HepG2 (cell line): ENCODE measurements around the gene NEDD8. TPM values are rescaled to one million over a fixed set of nuclear protein-coding genes. Genes with fewer than 3 reads are reported as not detected.

Experiments
- CAMTA2 ChIP-seq: sonication (generic); formaldehyde crosslinking; IDR thresholded peaks from 2 replicates; pipeline ENCODE4 v1.4.0; 2020; ENCODE audit warnings: mild to moderate bottlenecking, missing genetic modification reagents, borderline replicate concordance
- EP300 ChIP-seq, 3 experiments: sonication (generic) in 1 of 3; formaldehyde crosslinking in 1 of 3; IDR thresholded peaks; 2 replicates each; pipeline versions ENCODE4 v1.5.1 to v1.6.1; 2011 to 2020; ENCODE audit warnings: low read depth in 2 of 3, low read length in 2 of 3, borderline replicate concordance in 1 of 3, improper control_type of control experiment in 1 of 3, mild to moderate bottlenecking in 1 of 3, missing genetic modification reagents in 1 of 3, moderate library complexity in 1 of 3
- HDAC2 ChIP-seq: sonication (generic); formaldehyde crosslinking; IDR thresholded peaks from 2 replicates; pipeline ENCODE4 v1.4.0; 2020; ENCODE audit warnings: missing genetic modification reagents
- MIXL1 ChIP-seq: IDR thresholded peaks from 2 replicates; pipeline ENCODE4 v1.6.1; 2016
- PCBP2 ChIP-seq: fragments of 200-400 bp; formaldehyde crosslinking; optimal IDR thresholded peaks from 2 replicates; pipeline ENCODE3; 2018; ENCODE audit warnings: low read length, low read depth; ENCODE audit not compliant: poor library complexity, severe bottlenecking
- REXO4 ChIP-seq: sonication (generic); formaldehyde crosslinking; IDR thresholded peaks from 2 replicates; pipeline ENCODE4 v1.8.0; 2022; ENCODE audit warnings: missing genetic modification reagents, mild to moderate bottlenecking, borderline replicate concordance
- THYN1 ChIP-seq: sonication (generic); formaldehyde crosslinking; IDR thresholded peaks from 2 replicates; pipeline ENCODE4 v1.8.1; 2023; ENCODE audit warnings: low read depth, mild to moderate bottlenecking, moderate library complexity, missing genetic modification reagents, borderline replicate concordance
- ZNF629 ChIP-seq: sonication (generic); formaldehyde crosslinking; conservative IDR thresholded peaks from 2 replicates; pipeline ENCODE4 v1.5.0; 2020; ENCODE audit warnings: missing genetic modification reagents
- ZNF75D ChIP-seq: sonication (generic); formaldehyde crosslinking; IDR thresholded peaks from 2 replicates; pipeline ENCODE4 v1.8.1; 2023; ENCODE audit warnings: missing genetic modification reagents, mild to moderate bottlenecking, borderline replicate concordance
- ZNF83 ChIP-seq: sonication (generic); formaldehyde crosslinking; IDR thresholded peaks from 2 replicates; pipeline ENCODE4 v1.4.0; 2020; ENCODE audit warnings: missing genetic modification reagents, mild to moderate bottlenecking, borderline replicate concordance
- ZSCAN12 ChIP-seq: sonication (generic); formaldehyde crosslinking; IDR thresholded peaks from 2 replicates; pipeline ENCODE4 v1.9.0; 2021; ENCODE audit warnings: mild to moderate bottlenecking, missing genetic modification reagents
- polyA plus RNA-seq, 8 experiments: library from polyadenylated mRNA; depleted of rRNA in 3 of 8; stranded (reverse) in 7 of 8; unstranded in 1 of 8; fragments of >200 nt; fragmentation: Illumina TruSeq in 4 of 8; extraction: Trizol in 4 of 8; gene quantifications; 2 replicates each; pipeline versions ENCODE4 v1.2.1 to v1.2.3, GENCODE V29; 2011 to 2016; ENCODE audit warnings: low read depth in 4 of 8, missing spikeins in 1 of 8, mixed read lengths in 1 of 8; ENCODE audit not compliant: insufficient read depth in 1 of 8
- total RNA-seq, 5 experiments: library from RNA; depleted of rRNA; stranded (reverse); fragments of >200 nt; fragmentation: Illumina TruSeq; extraction: Trizol; gene quantifications; 2 replicates each; pipeline ENCODE4 v1.2.3, GENCODE V29; 2016; ENCODE audit warnings: low read depth in 1 of 5
- TF ChIP-seq, protein P1 (sequence below): sonication (generic); formaldehyde crosslinking; IDR thresholded peaks from 2 replicates; pipeline ENCODE4 v1.8.1; 2022; ENCODE audit warnings: mild to moderate bottlenecking, missing genetic modification reagents
- TF ChIP-seq, protein P2 (sequence below): sonication (generic); formaldehyde crosslinking; IDR thresholded peaks from 2 replicates; pipeline ENCODE4 v1.5.0; 2020; ENCODE audit warnings: missing genetic modification reagents
- TF ChIP-seq, protein P3 (sequence below), 2 experiments: sonication (generic) in 1 of 2; formaldehyde crosslinking in 1 of 2; IDR thresholded peaks; 2 replicates each; pipeline versions ENCODE4 v1.4.0 to v1.6.1; 2018 to 2020; ENCODE audit warnings: missing genetic modification reagents in 2 of 2, borderline replicate concordance in 1 of 2, low read depth in 1 of 2, mild to moderate bottlenecking in 1 of 2, missing biosample characterization in 1 of 2
- TF ChIP-seq, protein P4 (sequence below): sonication (generic); formaldehyde crosslinking; IDR thresholded peaks from 2 replicates; pipeline ENCODE4 v1.5.0; 2020; ENCODE audit warnings: mild to moderate bottlenecking, missing genetic modification reagents, borderline replicate concordance

The NEDD8 gene
- total and polyA plus RNA-seq, 2 of the 13 experiments (the other 11 are each of a cell fraction or from before 2014, with no cell fraction given), result 535 to 713 TPM

DNA sequence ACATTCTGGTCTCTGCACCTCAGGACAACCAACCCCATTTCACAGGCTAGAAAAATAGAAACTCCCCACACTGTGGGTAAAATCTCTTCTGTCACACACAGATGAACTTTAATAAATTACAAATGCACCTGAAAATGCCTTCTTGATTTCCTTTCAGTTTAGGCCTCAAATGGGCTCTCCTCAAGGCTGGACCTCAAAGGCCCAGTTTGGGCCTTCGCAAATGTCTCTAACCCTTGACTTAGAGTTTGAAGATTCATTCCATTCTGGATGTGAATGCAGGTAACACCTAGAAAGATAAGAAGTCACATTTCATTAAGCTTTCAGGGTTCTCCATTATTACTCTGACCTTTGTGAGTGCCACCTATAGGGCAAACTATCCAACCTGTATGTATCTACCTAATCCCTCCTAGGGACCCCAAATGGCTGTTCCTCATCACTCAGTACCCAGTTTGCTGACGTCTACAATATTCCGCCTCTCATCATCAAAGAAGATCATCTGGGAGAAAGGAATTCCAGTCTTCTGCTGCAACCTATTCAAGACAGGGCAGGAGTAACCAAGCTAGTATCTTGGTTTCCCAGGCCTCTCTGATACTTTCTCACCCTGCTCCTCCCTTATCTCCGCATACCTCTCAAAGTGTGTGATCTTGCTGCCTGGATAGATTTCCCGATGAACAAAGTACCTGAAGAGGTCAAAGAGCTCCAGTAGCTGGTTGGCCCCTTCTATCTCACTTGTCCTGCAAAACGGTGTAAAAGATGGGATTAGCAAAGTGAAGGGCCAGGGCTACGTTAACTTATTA is 18.1 kb downstream of the NEDD8 start (continued):
- TF ChIP-seq THYN1 (no peak), ZNF83 (CRISPR knock-in tag) (no peak), REXO4 (CRISPR knock-in tag) (no peak), EP300 (IDR thresholded peaks at IDR 0.05; ENCODE audit: low read depth in 2 of 2, low read length in 2 of 2) (no peak), EP300 (CRISPR knock-in tag; IDR thresholded peaks at IDR 0.05; ENCODE audit: borderline replicate concordance) (peak; percentile 38), ZNF629 (CRISPR knock-in tag) (0 out of 2 replicates have a peak, but pooled peaks have one; percentile 0), PCBP2 (no peak), MIXL1 (CRISPR knock-in tag) (0 out of 2 replicates have a peak, but pooled peaks have one; percentile 9), HDAC2 (no peak), ZNF75D (peak; percentile 85; the same call in 1 of the 2 replicates), CAMTA2 (CRISPR knock-in tag) (no peak), ZSCAN12 (CRISPR knock-in tag) (0 out of 2 replicates have a peak, but pooled peaks have one; percentile 37)
- TF ChIP-seq, protein P1, sequence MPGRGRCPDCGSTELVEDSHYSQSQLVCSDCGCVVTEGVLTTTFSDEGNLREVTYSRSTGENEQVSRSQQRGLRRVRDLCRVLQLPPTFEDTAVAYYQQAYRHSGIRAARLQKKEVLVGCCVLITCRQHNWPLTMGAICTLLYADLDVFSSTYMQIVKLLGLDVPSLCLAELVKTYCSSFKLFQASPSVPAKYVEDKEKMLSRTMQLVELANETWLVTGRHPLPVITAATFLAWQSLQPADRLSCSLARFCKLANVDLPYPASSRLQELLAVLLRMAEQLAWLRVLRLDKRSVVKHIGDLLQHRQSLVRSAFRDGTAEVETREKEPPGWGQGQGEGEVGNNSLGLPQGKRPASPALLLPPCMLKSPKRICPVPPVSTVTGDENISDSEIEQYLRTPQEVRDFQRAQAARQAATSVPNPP (CRISPR knock-in tag), result no peak
- TF ChIP-seq, protein P2, sequence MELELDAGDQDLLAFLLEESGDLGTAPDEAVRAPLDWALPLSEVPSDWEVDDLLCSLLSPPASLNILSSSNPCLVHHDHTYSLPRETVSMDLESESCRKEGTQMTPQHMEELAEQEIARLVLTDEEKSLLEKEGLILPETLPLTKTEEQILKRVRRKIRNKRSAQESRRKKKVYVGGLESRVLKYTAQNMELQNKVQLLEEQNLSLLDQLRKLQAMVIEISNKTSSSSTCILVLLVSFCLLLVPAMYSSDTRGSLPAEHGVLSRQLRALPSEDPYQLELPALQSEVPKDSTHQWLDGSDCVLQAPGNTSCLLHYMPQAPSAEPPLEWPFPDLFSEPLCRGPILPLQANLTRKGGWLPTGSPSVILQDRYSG (CRISPR knock-in tag), result 0 out of 2 replicates have a peak, but pooled peaks have one; percentile 0
- TF ChIP-seq, protein P3, sequence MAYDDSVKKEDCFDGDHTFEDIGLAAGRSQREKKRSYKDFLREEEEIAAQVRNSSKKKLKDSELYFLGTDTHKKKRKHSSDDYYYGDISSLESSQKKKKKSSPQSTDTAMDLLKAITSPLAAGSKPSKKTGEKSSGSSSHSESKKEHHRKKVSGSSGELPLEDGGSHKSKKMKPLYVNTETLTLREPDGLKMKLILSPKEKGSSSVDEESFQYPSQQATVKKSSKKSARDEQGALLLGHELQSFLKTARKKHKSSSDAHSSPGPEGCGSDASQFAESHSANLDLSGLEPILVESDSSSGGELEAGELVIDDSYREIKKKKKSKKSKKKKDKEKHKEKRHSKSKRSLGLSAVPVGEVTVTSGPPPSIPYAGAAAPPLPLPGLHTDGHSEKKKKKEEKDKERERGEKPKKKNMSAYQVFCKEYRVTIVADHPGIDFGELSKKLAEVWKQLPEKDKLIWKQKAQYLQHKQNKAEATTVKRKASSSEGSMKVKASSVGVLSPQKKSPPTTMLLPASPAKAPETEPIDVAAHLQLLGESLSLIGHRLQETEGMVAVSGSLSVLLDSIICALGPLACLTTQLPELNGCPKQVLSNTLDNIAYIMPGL (CRISPR knock-in tag; IDR thresholded peaks at IDR 0.05; ENCODE audit: borderline replicate concordance in 1 of 2, low read depth in 1 of 2), result no peak
- TF ChIP-seq, protein P4, sequence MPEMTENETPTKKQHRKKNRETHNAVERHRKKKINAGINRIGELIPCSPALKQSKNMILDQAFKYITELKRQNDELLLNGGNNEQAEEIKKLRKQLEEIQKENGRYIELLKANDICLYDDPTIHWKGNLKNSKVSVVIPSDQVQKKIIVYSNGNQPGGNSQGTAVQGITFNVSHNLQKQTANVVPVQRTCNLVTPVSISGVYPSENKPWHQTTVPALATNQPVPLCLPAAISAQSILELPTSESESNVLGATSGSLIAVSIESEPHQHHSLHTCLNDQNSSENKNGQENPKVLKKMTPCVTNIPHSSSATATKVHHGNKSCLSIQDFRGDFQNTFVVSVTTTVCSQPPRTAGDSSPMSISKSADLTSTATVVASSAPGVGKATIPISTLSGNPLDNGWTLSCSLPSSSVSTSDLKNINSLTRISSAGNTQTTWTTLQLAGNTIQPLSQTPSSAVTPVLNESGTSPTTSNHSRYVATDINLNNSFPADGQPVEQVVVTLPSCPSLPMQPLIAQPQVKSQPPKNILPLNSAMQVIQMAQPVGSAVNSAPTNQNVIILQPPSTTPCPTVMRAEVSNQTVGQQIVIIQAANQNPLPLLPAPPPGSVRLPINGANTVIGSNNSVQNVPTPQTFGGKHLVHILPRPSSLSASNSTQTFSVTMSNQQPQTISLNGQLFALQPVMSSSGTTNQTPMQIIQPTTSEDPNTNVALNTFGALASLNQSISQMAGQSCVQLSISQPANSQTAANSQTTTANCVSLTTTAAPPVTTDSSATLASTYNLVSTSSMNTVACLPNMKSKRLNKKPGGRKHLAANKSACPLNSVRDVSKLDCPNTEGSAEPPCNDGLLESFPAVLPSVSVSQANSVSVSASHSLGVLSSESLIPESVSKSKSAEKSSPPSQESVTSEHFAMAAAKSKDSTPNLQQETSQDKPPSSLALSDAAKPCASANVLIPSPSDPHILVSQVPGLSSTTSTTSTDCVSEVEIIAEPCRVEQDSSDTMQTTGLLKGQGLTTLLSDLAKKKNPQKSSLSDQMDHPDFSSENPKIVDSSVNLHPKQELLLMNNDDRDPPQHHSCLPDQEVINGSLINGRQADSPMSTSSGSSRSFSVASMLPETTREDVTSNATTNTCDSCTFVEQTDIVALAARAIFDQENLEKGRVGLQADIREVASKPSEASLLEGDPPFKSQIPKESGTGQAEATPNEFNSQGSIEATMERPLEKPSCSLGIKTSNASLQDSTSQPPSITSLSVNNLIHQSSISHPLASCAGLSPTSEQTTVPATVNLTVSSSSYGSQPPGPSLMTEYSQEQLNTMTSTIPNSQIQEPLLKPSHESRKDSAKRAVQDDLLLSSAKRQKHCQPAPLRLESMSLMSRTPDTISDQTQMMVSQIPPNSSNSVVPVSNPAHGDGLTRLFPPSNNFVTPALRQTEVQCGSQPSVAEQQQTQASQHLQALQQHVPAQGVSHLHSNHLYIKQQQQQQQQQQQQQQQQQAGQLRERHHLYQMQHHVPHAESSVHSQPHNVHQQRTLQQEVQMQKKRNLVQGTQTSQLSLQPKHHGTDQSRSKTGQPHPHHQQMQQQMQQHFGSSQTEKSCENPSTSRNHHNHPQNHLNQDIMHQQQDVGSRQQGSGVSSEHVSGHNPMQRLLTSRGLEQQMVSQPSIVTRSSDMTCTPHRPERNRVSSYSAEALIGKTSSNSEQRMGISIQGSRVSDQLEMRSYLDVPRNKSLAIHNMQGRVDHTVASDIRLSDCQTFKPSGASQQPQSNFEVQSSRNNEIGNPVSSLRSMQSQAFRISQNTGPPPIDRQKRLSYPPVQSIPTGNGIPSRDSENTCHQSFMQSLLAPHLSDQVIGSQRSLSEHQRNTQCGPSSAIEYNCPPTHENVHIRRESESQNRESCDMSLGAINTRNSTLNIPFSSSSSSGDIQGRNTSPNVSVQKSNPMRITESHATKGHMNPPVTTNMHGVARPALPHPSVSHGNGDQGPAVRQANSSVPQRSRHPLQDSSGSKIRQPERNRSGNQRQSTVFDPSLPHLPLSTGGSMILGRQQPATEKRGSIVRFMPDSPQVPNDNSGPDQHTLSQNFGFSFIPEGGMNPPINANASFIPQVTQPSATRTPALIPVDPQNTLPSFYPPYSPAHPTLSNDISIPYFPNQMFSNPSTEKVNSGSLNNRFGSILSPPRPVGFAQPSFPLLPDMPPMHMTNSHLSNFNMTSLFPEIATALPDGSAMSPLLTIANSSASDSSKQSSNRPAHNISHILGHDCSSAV, result no peak
